K562 (cell line): ENCODE measurements around the gene SLC13A4. TPM values are rescaled to one million over a fixed set of nuclear protein-coding genes. Genes with fewer than 3 reads are reported as not detected.

Source experiments
- ATAC-seq: fragments of 200-7000 bp; cut with Tn5 transposase; 3 replicates; pipeline ENCODE4 v1.9.1; 2020; ENCODE audit warnings: moderate library complexity
- BruUV-seq: library from RNA; stranded (reverse); fragments of 400-500 nt; replicated peaks from 2 replicates; lab custom pipeline; 2021; lab: Mats Ljungman, UMichigan
- CTCF ChIA-PET: fragments of 300-600 bp; formaldehyde crosslinking; extraction: SDS; loops from one replicate; lab custom pipeline; 2021; ENCODE audit warnings: low intra/inter-chr PET ratio; lab: Yijun Ruan, JAX
- POLR2A ChIA-PET: fragments of 300-600, 350-650 bp; sonication (Branson Sonifier 250); formaldehyde crosslinking; extraction: SDS; loops from one replicate; lab custom pipeline; 2021; ENCODE audit warnings: antibody characterized with exemption, inconsistent platforms; lab: Yijun Ruan, JAX
- DNase-seq, 4 experiments: peaks; one replicate each; pipeline versions ENCODE4 v3.0.0 to v3.0.0-alpha.2; 2011 to 2018; ENCODE audit warnings: low spot score in 3 of 4, mixed read lengths in 3 of 4; ENCODE audit errors: extremely low read depth in 1 of 4
- FAIRE-seq: peaks from 2 replicates; lab custom pipeline; 2011; peaks lifted over from hg19 to GRCh38; lab: Jason Lieb, UNC
- H2AFZ ChIP-seq: 2 replicates; pipeline ENCODE4 v1.6.0; 2011; ENCODE audit warnings: low read depth, low read length, control low read depth, inconsistent platforms
- H3K27ac ChIP-seq: fragments of 200-600 bp; 3 replicates; pipeline ENCODE4 v1.8.0; 2011; ENCODE audit warnings: low read depth, mild to moderate bottlenecking, control low read depth, inconsistent platforms, low read length, moderate library complexity, mixed read lengths; ENCODE audit errors: extremely low read depth
- H3K27me3 ChIP-seq, 2 experiments: fragments of 300-600 bp in 1 of 2; 2 replicates in 1 of 2; 3 replicates in 1 of 2; pipeline versions ENCODE4 v1.6.0 to v1.8.0; 2011; ENCODE audit warnings: inconsistent platforms in 2 of 2, low read length in 2 of 2, mild to moderate bottlenecking in 1 of 2, mixed read lengths in 1 of 2, moderate library complexity in 1 of 2; ENCODE audit not compliant: control insufficient read depth in 2 of 2, insufficient read depth in 2 of 2
- H3K36me3 ChIP-seq: fragments of 300-600 bp; 3 replicates; pipeline ENCODE4 v1.8.0; 2011; ENCODE audit warnings: mild to moderate bottlenecking, low read length, inconsistent platforms; ENCODE audit not compliant: control insufficient read depth, insufficient read depth
- H3K4me1 ChIP-seq, 2 experiments: fragments of 200-600 bp in 1 of 2; replicated peaks in 1 of 2; 2 replicates in 1 of 2; 3 replicates in 1 of 2; pipeline versions ENCODE4 v1.5.1 to v1.8.0; 2011; ENCODE audit warnings: inconsistent platforms in 2 of 2, low read length in 2 of 2, mild to moderate bottlenecking in 1 of 2, mixed read lengths in 1 of 2, moderate library complexity in 1 of 2; ENCODE audit not compliant: control insufficient read depth in 2 of 2, insufficient read depth in 2 of 2
- H3K4me2 ChIP-seq: 2 replicates; pipeline ENCODE4 v1.6.1; 2011; ENCODE audit warnings: low read length, control low read depth, inconsistent platforms, mixed read lengths; ENCODE audit not compliant: insufficient read depth
- H3K4me3 ChIP-seq: fragments of 200-600 bp; sonication (generic), shearing (Covaris generic); 2 replicates; pipeline ENCODE4 v1.5.1; 2016; ENCODE audit warnings: control low read depth, inconsistent platforms
- H3K79me2 ChIP-seq: fragments of 200-600 bp; 3 replicates; pipeline ENCODE4 v1.8.0; 2011; ENCODE audit warnings: low read length, inconsistent platforms; ENCODE audit not compliant: control insufficient read depth, insufficient read depth
- H3K9ac ChIP-seq, 2 experiments: 2 replicates each; pipeline versions ENCODE4 v1.6.0 to v1.6.1; 2011; ENCODE audit warnings: low read depth in 2 of 2, low read length in 2 of 2, control low read depth in 1 of 2, inconsistent platforms in 1 of 2, mild to moderate bottlenecking in 1 of 2, mixed read lengths in 1 of 2; ENCODE audit not compliant: insufficient read depth in 1 of 2
- H3K9me1 ChIP-seq: one replicate; pipeline ENCODE4 v1.6.0; 2011; ENCODE audit warnings: inconsistent platforms, mild to moderate bottlenecking, low read length, moderate library complexity; ENCODE audit not compliant: control insufficient read depth, insufficient read depth
- H3K9me3 ChIP-seq: replicated peaks from 2 replicates; pipeline ENCODE4 v1.5.1; 2011; ENCODE audit warnings: low read depth, low read length, inconsistent platforms; ENCODE audit not compliant: control insufficient read depth, insufficient read depth
- H4K20me1 ChIP-seq: replicated peaks from 2 replicates; pipeline ENCODE4 v1.6.1; 2011; ENCODE audit warnings: low read length, inconsistent platforms, mixed read lengths; ENCODE audit not compliant: control insufficient read depth, insufficient read depth
- CEBPG ChIP-seq, 3 experiments: fragments of 200-800 bp in 1 of 3; sonication (Bioruptor generic) in 1 of 3; sonication (generic) in 1 of 3; formaldehyde crosslinking in 1 of 3; IDR thresholded peaks in 2 of 3; conservative IDR thresholded peaks in 1 of 3; 2 replicates each; pipeline versions ENCODE4 v1.6.1 to v1.8.0; 2016 to 2022; ENCODE audit warnings: missing compliant biosample characterization in 2 of 3, missing genetic modification characterization in 2 of 3, mild to moderate bottlenecking in 1 of 3, missing genetic modification reagents in 1 of 3
- HES1 ChIP-seq: fragments of 450-650 bp; IDR thresholded peaks from 2 replicates; pipeline ENCODE4 v1.6.1; 2016; ENCODE audit warnings: low read depth, mild to moderate bottlenecking, moderate library complexity
- THRB ChIP-seq: fragments of 450-650 bp; formaldehyde crosslinking; conservative IDR thresholded peaks from 2 replicates; pipeline ENCODE4 v1.4.0; 2022; ENCODE audit warnings: mild to moderate bottlenecking, missing genetic modification characterization
- YBX1 ChIP-seq: fragments of 450-650 bp; IDR thresholded peaks from 2 replicates; pipeline ENCODE4 v1.7.1; 2016; ENCODE audit warnings: mild to moderate bottlenecking
- ZBTB1 ChIP-seq: sonication (generic); formaldehyde crosslinking; IDR thresholded peaks from 2 replicates; pipeline ENCODE4 v1.8.1; 2023; ENCODE audit warnings: missing genetic modification reagents, low read depth, mild to moderate bottlenecking, borderline replicate concordance
- ZNF140 ChIP-seq: fragments of 250-450 bp; sonication (Bioruptor Pico); IDR thresholded peaks from 2 replicates; pipeline ENCODE4 v1.8.0; 2021; ENCODE audit warnings: moderate library complexity, mild to moderate bottlenecking, inconsistent platforms
- WGBS: fragments of 100-300 bp; shearing (Covaris generic); methylation state at CpG from one replicate; pipeline ENCODE4 v1.1.6; 2016; ENCODE audit warnings: low coverage, mixed read lengths; ENCODE audit not compliant: insufficient coverage; ENCODE audit errors: missing lambda C conversion rate; 5-methylcytosine and 5-hydroxymethylcytosine counted together
- in situ Hi-C: fragments of 300-500 bp; cut with MboI; formaldehyde crosslinking; loops from 4 replicates; pipeline ENCODE4 v1.15.0; 2018; ENCODE audit warnings: inconsistent platforms, mixed read lengths
- intact Hi-C: fragments of 100-400 bp; cut with micrococcal nuclease; formaldehyde crosslinking; loops from 2 replicates; pipeline ENCODE4 v1.14.2; 2022
- polyA plus RNA-seq, 8 experiments: library from polyadenylated mRNA; depleted of rRNA in 4 of 8; stranded (reverse) in 5 of 8; unstranded in 3 of 8; fragments of >200 nt; fragmentation: Nextera tagmentation in 2 of 8; fragmentation: Illumina TruSeq in 1 of 8; extraction: Ambion mirVana in 2 of 8; extraction: Trizol in 1 of 8; gene quantifications; 2 replicates each; pipeline versions ENCODE4 v1.2.1 to v1.2.3, GENCODE V29; 2011 to 2014; ENCODE audit warnings: inconsistent platforms in 1 of 8, missing spikeins in 1 of 8
- total RNA-seq, 7 experiments: library from RNA; depleted of rRNA in 6 of 7; stranded (reverse); fragments of >200 nt in 6 of 7; fragmentation: Illumina TruSeq in 2 of 7; extraction: Trizol in 2 of 7; gene quantifications; 2 replicates each; pipeline versions ENCODE4 v1.2.1 to v1.2.3, GENCODE V29; 2011 to 2021; ENCODE audit warnings: low replicate concordance in 1 of 7

SLC13A4 gene
- total and polyA plus RNA-seq, 9 of the 15 experiments (the other 6 are each of a cell fraction or from before 2014, with no cell fraction given), result 0.11 to 1.0 (median 0.36) TPM

GRCh38 chr7:135744938-135745702, 17.1 kb upstream of the SLC13A4 start:
- in situ Hi-C loops, result no loop called here
- DNase-seq, result no peak
- TF ChIP-seq THRB (CRISPR knock-in tag), result 0 out of 2 replicates have a peak, but pooled peaks have one; percentile 68
- no peak for TF ChIP-seq CEBPG (CRISPR knock-in tag; IDR thresholded peaks at IDR 0.05)
- TF ChIP-seq CEBPG (tag; conservative IDR thresholded peaks at IDR 0.05 in 1 of 2, IDR thresholded peaks at IDR 0.05 in 1 of 2), result peak in 1 of 2 experiments; percentile 39; a peak in 1 of 4 replicates
- no peak for TF ChIP-seq ZBTB1
- no peak for TF ChIP-seq YBX1
- TF ChIP-seq HES1, result no peak
- TF ChIP-seq ZNF140 (CRISPR knock-in tag), result no peak

More at GRCh38 chr7:135744938-135745702, 17.1 kb upstream of the SLC13A4 start:
- H3K27ac ChIP-seq, result no peak overlapping the region
- POLR2A ChIA-PET, result interaction anchor here (0.6 to 1.4 kb wide), 4 partner anchors 10 to 554 kb away, joined by 3 to 4 read pairs (median 3); no protein-coding TSS in a partner anchor
- no peaks in the 10 kb centered on the region for H3K4me1 ChIP-seq
- H3K9me1 ChIP-seq, result no peaks in the 10 kb centered on the region
- ATAC-seq, result no peak
- no peaks in the 10 kb centered on the region for H3K9me3 ChIP-seq
- H3K9ac ChIP-seq, result no peak overlapping the region
- H3K4me2 ChIP-seq, result no peak overlapping the region
- FAIRE-seq, result no peak
- no TSS peak for BruUV-seq
- no peak overlapping the region; the same call in 1 of the 2 replicates for H2AFZ ChIP-seq
- no peaks in the 10 kb centered on the region for H4K20me1 ChIP-seq
- intact Hi-C loops, result no loop called here
- peaks cover 35 to 57% of the 10 kb centered on the region in 2 experiments; a peak in 4 of 5 replicates for H3K27me3 ChIP-seq
- 18% methylated on average over 8 of the region's 8 CpGs for WGBS
- no peaks in the 10 kb centered on the region for H3K36me3 ChIP-seq
- CTCF ChIA-PET, result no interaction called here
- H3K79me2 ChIP-seq, result no peaks in the 10 kb centered on the region
- no peak overlapping the region for H3K4me3 ChIP-seq
